ENCODE results near the gene DTNB.

The DTNB gene

DNA sequence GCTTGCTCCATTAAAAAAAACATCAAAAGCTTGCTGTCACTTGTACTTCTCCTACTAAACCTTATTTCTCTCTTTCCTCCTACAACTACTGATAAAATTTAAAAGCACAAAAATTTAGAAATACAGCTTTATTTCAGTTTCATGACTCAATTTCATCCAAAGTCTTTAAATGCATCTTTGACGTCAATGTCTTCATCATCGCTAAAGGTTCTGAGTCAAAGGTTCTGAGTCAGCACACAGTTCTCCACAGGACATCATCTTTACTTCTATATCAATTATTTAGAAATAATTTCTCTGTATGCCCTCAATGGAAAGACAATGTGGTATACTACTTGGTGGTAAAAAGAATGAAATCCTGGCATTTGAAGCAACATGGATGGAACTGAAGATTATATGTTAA, 167.8 kb downstream of the DTNB start:
- TF ChIP-seq, protein P1, sequence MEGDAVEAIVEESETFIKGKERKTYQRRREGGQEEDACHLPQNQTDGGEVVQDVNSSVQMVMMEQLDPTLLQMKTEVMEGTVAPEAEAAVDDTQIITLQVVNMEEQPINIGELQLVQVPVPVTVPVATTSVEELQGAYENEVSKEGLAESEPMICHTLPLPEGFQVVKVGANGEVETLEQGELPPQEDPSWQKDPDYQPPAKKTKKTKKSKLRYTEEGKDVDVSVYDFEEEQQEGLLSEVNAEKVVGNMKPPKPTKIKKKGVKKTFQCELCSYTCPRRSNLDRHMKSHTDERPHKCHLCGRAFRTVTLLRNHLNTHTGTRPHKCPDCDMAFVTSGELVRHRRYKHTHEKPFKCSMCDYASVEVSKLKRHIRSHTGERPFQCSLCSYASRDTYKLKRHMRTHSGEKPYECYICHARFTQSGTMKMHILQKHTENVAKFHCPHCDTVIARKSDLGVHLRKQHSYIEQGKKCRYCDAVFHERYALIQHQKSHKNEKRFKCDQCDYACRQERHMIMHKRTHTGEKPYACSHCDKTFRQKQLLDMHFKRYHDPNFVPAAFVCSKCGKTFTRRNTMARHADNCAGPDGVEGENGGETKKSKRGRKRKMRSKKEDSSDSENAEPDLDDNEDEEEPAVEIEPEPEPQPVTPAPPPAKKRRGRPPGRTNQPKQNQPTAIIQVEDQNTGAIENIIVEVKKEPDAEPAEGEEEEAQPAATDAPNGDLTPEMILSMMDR (IDR thresholded peaks at IDR 0.05; ENCODE audit: low read depth, low read length, missing control alignments), result no peak
- H3K4me3 ChIP-seq (replicated peaks; ENCODE audit: low read depth, low read length), result no peak overlapping the region
- no peak for DNase-seq (ENCODE audit: extremely low read depth, low read depth)

DNA sequence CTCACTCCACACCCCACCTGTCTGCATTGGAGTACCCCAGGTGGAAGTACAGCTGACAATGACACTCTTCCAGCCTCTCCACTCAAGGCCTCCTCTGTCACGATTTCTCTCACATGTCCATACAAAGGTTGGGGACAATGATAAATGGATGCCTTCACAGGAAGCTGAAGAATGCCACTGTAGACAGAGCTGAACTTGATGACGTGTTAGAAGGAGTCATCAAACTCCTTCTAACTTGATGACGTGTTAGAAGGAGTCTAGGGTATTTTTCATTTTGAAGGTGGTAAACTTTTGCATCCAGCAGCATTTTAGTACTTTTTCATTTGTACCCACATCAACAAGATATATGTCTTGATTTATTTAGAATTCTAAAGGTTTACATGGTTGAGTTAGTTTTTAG, 168.2 kb downstream of the DTNB start:
- DNase-seq (ENCODE audit: extremely low read depth, low read depth), result no peak
- no peak overlapping the region for H3K4me3 ChIP-seq (replicated peaks; ENCODE audit: low read depth, low read length)
- TF ChIP-seq, protein P1 (IDR thresholded peaks at IDR 0.05; ENCODE audit: low read depth, low read length, missing control alignments), result no peak

DNA sequence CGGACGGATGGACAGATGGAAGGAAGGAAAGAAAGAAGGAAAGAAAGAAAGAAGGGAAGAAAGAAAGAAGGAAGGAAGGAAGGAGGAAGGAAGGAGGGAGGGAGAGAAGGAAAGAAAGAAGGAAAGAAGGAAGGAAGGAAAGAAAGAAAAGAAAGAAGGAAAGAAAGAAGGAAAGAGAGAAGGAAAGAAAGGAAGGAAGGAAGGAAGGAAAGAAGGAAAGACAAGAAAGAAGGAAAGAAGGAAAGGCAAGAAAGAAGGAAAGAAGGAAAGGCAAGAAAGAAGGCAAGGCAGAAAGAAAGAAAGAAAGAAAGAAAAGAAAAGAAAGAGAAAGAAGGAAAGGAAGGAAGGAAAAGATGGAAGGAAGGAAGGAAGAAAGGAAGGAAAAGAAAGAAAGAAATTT, 169.1 kb downstream of the DTNB start:
- no peak overlapping the region for H3K4me3 ChIP-seq (replicated peaks; ENCODE audit: low read depth, low read length)
- TF ChIP-seq, protein P1 (IDR thresholded peaks at IDR 0.05; ENCODE audit: low read depth, low read length, missing control alignments), result no peak
- DNase-seq (ENCODE audit: extremely low read depth, low read depth), result no peak

DNA sequence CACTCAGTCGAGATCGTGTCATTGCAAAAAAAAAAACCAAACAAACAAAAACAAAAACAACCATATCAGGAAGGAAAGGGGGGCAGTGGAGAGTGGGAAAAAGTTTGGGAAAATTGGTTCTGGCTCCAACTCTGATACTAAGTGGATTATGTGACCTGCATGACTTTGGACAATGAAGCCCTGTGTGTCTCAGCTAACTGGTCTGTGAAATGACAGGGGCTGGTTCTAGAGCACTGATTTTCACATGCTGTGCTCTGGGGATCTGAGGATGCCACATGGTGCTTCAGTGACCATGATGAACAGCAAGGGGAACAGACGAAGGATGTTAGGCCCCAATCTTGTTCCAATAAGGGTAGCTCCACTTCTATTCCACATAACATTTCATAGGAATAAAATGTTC, 174.2 kb downstream of the DTNB start:
- no peak for DNase-seq (ENCODE audit: extremely low read depth, low read depth)
- H3K4me3 ChIP-seq (replicated peaks; ENCODE audit: low read depth, low read length), result no peak overlapping the region
- TF ChIP-seq, protein P1 (IDR thresholded peaks at IDR 0.05; ENCODE audit: low read depth, low read length, missing control alignments), result no peak

- no peak overlapping the region for H3K4me3 ChIP-seq (replicated peaks; ENCODE audit: low read depth, low read length)
- TF ChIP-seq, protein P1 (IDR thresholded peaks at IDR 0.05; ENCODE audit: low read depth, low read length, missing control alignments), result no peak
- DNase-seq (ENCODE audit: extremely low read depth, low read depth), result no peak
Observed at GRCh38 chr2:25497918-25498407, 175.4 kb downstream of the DTNB start.

GRCh38 chr2:25497229-25497917, 176.0 kb downstream of the DTNB start:
- no peak for DNase-seq (ENCODE audit: extremely low read depth, low read depth)
- H3K4me3 ChIP-seq (replicated peaks; ENCODE audit: low read depth, low read length), result no peak overlapping the region
- TF ChIP-seq, protein P1 (IDR thresholded peaks at IDR 0.05; ENCODE audit: low read depth, low read length, missing control alignments), result no peak

- TF ChIP-seq, protein P1 (IDR thresholded peaks at IDR 0.05; ENCODE audit: low read depth, low read length, missing control alignments), result no peak
- DNase-seq (ENCODE audit: extremely low read depth, low read depth), result no peak
- no peak overlapping the region for H3K4me3 ChIP-seq (replicated peaks; ENCODE audit: low read depth, low read length)
Observed at GRCh38 chr2:25494616-25495015, 178.8 kb downstream of the DTNB start.

Measured in HFF-Myc (cell line).